GM12878 (cell line): ENCODE measurements around the gene RTEL1.

ENCODE experiments used
- CBX3 ChIP-seq: fragments of 200-600 bp; sonication (generic); IDR thresholded peaks from 2 replicates; pipeline ENCODE4 v1.6.1; 2016; ENCODE audit warnings: low read depth, borderline replicate concordance
- CTCF ChIP-seq, 3 experiments: IDR thresholded peaks in 2 of 3; conservative IDR thresholded peaks in 1 of 3; 2 replicates each; pipeline ENCODE4 v1.5.1; 2011; ENCODE audit warnings: low read depth in 3 of 3, low read length in 3 of 3, mild to moderate bottlenecking in 3 of 3, control low read depth in 2 of 3, moderate library complexity in 2 of 3, inconsistent platforms in 1 of 3, mixed read lengths in 1 of 3; ENCODE audit not compliant: control insufficient read depth in 2 of 3, insufficient read depth in 1 of 3; ENCODE audit errors: extremely low read depth in 1 of 3
- ESRRA ChIP-seq: IDR thresholded peaks from 2 replicates; pipeline ENCODE4 v1.6.1; 2012; ENCODE audit warnings: mild to moderate bottlenecking, low read length, improper control_type of control experiment
- HDAC2 ChIP-seq: fragments of 200-600 bp; sonication (generic); IDR thresholded peaks from 2 replicates; pipeline ENCODE4 v1.6.1; 2017
- JUND ChIP-seq: IDR thresholded peaks from 2 replicates; pipeline ENCODE4 v1.6.1; 2012; ENCODE audit warnings: low read depth, mild to moderate bottlenecking, low read length, improper control_type of control experiment, moderate library complexity
- NR2C2 ChIP-seq: IDR thresholded peaks from 2 replicates; pipeline ENCODE4 v1.6.1; 2011; ENCODE audit warnings: borderline replicate concordance, low read depth; ENCODE audit not compliant: control insufficient read depth, insufficient read length
- PML ChIP-seq: IDR thresholded peaks from 2 replicates; pipeline ENCODE4 v1.6.1; 2012; ENCODE audit warnings: low read length, inconsistent platforms
- POLR2AphosphoS5 ChIP-seq: IDR thresholded peaks from 2 replicates; pipeline ENCODE4 v1.6.1; 2011; ENCODE audit warnings: mild to moderate bottlenecking, low read length, inconsistent platforms
- RAD21 ChIP-seq: IDR thresholded peaks from 2 replicates; pipeline ENCODE4 v1.6.1; 2011; ENCODE audit warnings: mild to moderate bottlenecking, low read depth, low read length, moderate library complexity; ENCODE audit not compliant: insufficient read depth
- REST ChIP-seq: IDR thresholded peaks from 2 replicates; pipeline ENCODE4 v1.6.1; 2012; ENCODE audit warnings: mild to moderate bottlenecking, low read depth, low read length
- SRF ChIP-seq, 2 experiments: IDR thresholded peaks; 2 replicates each; pipeline ENCODE4 v1.6.1; 2011; ENCODE audit warnings: low read depth in 2 of 2, low read length in 2 of 2, mild to moderate bottlenecking in 1 of 2, moderate library complexity in 1 of 2

GRCh38 chr20:63737945-63738686 is 80.0 kb downstream of the RTEL1 start:
- TF ChIP-seq ESRRA: no peak
- no peak for TF ChIP-seq SRF (IDR thresholded peaks at IDR 0.05; ENCODE audit: low read depth in 2 of 2, low read length in 2 of 2)
- TF ChIP-seq CTCF (IDR thresholded peaks at IDR 0.05 in 2 of 3, conservative IDR thresholded peaks at IDR 0.05 in 1 of 3; ENCODE audit: control insufficient read depth in 2 of 3, extremely low read depth in 1 of 3, insufficient read depth in 1 of 3, low read depth in 3 of 3, low read length in 3 of 3): no peak
- TF ChIP-seq POLR2AphosphoS5: no peak
- no peak for TF ChIP-seq NR2C2
- no peak for TF ChIP-seq RAD21
- TF ChIP-seq CBX3: no peak
- TF ChIP-seq JUND: no peak
- TF ChIP-seq PML: no peak
- no peak for TF ChIP-seq HDAC2
- TF ChIP-seq REST: no peak
